ENCODE results near the gene BCKDHA.
"Not testable (repeated sequence)": the region's sequence is repeated elsewhere in the genome, so short reads cannot be mapped to it uniquely, and the experiment has no call there.

BCKDHA gene

GRCh38 chr19:41362143-41362847 is 35.3 kb upstream of the BCKDHA start:
- Mint-ChIP-seq H3K4me1 (ENCODE audit: low read depth) (peaks cover 42% of the 10 kb centered on the region), H3K36me3 (ENCODE audit: low read depth) (peaks cover 10% of the 10 kb centered on the region), H3K4me3 (no peak overlapping the region), H3K27me3 (no peaks in the 10 kb centered on the region), H3K9me3 (no peaks in the 10 kb centered on the region), H3K27ac (peak overlapping the region; percentile 99)

GRCh38 chr19:41363371-41363752 is 34.3 kb upstream of the BCKDHA start:
- no peaks in the 10 kb centered on the region for H3K9me3 Mint-ChIP-seq
- peaks cover 6% of the 10 kb centered on the region for H3K36me3 Mint-ChIP-seq (ENCODE audit: low read depth)
- peaks cover 37% of the 10 kb centered on the region for H3K4me1 Mint-ChIP-seq (ENCODE audit: low read depth)
- H3K27me3 Mint-ChIP-seq = no peaks in the 10 kb centered on the region
- H3K4me3 Mint-ChIP-seq = peak overlapping the region; percentile 95
- peak overlapping the region; percentile 99 for H3K27ac Mint-ChIP-seq

- H3K4me1 Mint-ChIP-seq (ENCODE audit: low read depth) = peaks cover 34% of the 10 kb centered on the region
- H3K27me3 Mint-ChIP-seq = no peaks in the 10 kb centered on the region
- H3K36me3 Mint-ChIP-seq (ENCODE audit: low read depth) = peaks cover 4% of the 10 kb centered on the region
- H3K27ac Mint-ChIP-seq = peak within 1 kb of the TSS; percentile 99
- H3K9me3 Mint-ChIP-seq = no peaks in the 10 kb centered on the region
- H3K4me3 Mint-ChIP-seq = peak within 1 kb of the TSS; percentile 95
These were observed 33.7 kb upstream of the BCKDHA start, which contains the start of gene B9D2 for GRCh38 chr19:41363753-41364523. Gene B9D2 (minus strand): TSS chr19:41364149. CDS start chr19:41363519, 630 bp downstream.

- H3K36me3 Mint-ChIP-seq (ENCODE audit: low read depth) = peaks cover 4% of the 10 kb centered on the region
- H3K9me3 Mint-ChIP-seq = no peaks in the 10 kb centered on the region
These were observed 32.9 kb upstream of the BCKDHA start for GRCh38 chr19:41364524-41365391.

GRCh38 chr19:41366089-41366488 is 31.5 kb upstream of the BCKDHA start:
- peak overlapping the region; percentile 11 for H3K4me3 Mint-ChIP-seq
- no peak overlapping the region for H3K27ac Mint-ChIP-seq
- no peaks in the 10 kb centered on the region for H3K27me3 Mint-ChIP-seq
- H3K4me1 Mint-ChIP-seq (ENCODE audit: low read depth) = peaks cover 34% of the 10 kb centered on the region
- H3K36me3 Mint-ChIP-seq (ENCODE audit: low read depth) = peaks cover 4% of the 10 kb centered on the region
- H3K9me3 Mint-ChIP-seq = no peaks in the 10 kb centered on the region

More at GRCh38 chr19:41364524-41365391, 32.9 kb upstream of the BCKDHA start:
- Mint-ChIP-seq H3K27ac (peak overlapping the region; percentile 99), H3K4me3 (peak overlapping the region; percentile 95), H3K27me3 (no peaks in the 10 kb centered on the region), H3K4me1 (ENCODE audit: low read depth) (peaks cover 34% of the 10 kb centered on the region)

- H3K36me3 Mint-ChIP-seq (ENCODE audit: low read depth) = peaks cover 4% of the 10 kb centered on the region
- H3K4me3 Mint-ChIP-seq = no peak overlapping the region
- peaks cover 28% of the 10 kb centered on the region for H3K4me1 Mint-ChIP-seq (ENCODE audit: low read depth)
- H3K9me3 Mint-ChIP-seq = no peaks in the 10 kb centered on the region
- peak overlapping the region; percentile 45 for H3K27ac Mint-ChIP-seq
- H3K27me3 Mint-ChIP-seq = no peaks in the 10 kb centered on the region
These were observed 29.7 kb upstream of the BCKDHA start for GRCh38 chr19:41367848-41368301.

GRCh38 chr19:41369769-41370168 is 27.8 kb upstream of the BCKDHA start:
- H3K9me3 Mint-ChIP-seq = no peaks in the 10 kb centered on the region
- no peak overlapping the region for H3K4me3 Mint-ChIP-seq
- no peak overlapping the region for H3K27ac Mint-ChIP-seq
- H3K36me3 Mint-ChIP-seq (ENCODE audit: low read depth) = no peaks in the 10 kb centered on the region
- peaks cover 13% of the 10 kb centered on the region for H3K4me1 Mint-ChIP-seq (ENCODE audit: low read depth)
- H3K27me3 Mint-ChIP-seq = no peaks in the 10 kb centered on the region

GRCh38 chr19:41371119-41371518 is 26.5 kb upstream of the BCKDHA start:
- not testable (repeated sequence) for H3K4me3 Mint-ChIP-seq; H3K9me3 Mint-ChIP-seq; H3K36me3 Mint-ChIP-seq (ENCODE audit: low read depth); H3K27me3 Mint-ChIP-seq; H3K27ac Mint-ChIP-seq
- peaks cover 12% of the 10 kb centered on the region for H3K4me1 Mint-ChIP-seq (ENCODE audit: low read depth)

GRCh38 chr19:41371541-41371940 is 26.1 kb upstream of the BCKDHA start:
- peaks cover 10% of the 10 kb centered on the region for H3K4me1 Mint-ChIP-seq (ENCODE audit: low read depth)
- H3K9me3 Mint-ChIP-seq = no peaks in the 10 kb centered on the region
- no peaks in the 10 kb centered on the region for H3K27me3 Mint-ChIP-seq
- H3K27ac Mint-ChIP-seq = no peak overlapping the region
- H3K4me3 Mint-ChIP-seq = no peak overlapping the region
- no peaks in the 10 kb centered on the region for H3K36me3 Mint-ChIP-seq (ENCODE audit: low read depth)

GRCh38 chr19:41372501-41372900 is 25.1 kb upstream of the BCKDHA start:
- no peaks in the 10 kb centered on the region for H3K9me3 Mint-ChIP-seq
- no peak overlapping the region for H3K4me3 Mint-ChIP-seq
- H3K27me3 Mint-ChIP-seq = no peaks in the 10 kb centered on the region
- H3K36me3 Mint-ChIP-seq (ENCODE audit: low read depth) = no peaks in the 10 kb centered on the region
- no peak overlapping the region for H3K27ac Mint-ChIP-seq
- peaks cover 20% of the 10 kb centered on the region for H3K4me1 Mint-ChIP-seq (ENCODE audit: low read depth)

- no peaks in the 10 kb centered on the region for H3K27me3 Mint-ChIP-seq
- peaks cover 27% of the 10 kb centered on the region for H3K4me1 Mint-ChIP-seq (ENCODE audit: low read depth)
- no peaks in the 10 kb centered on the region for H3K36me3 Mint-ChIP-seq (ENCODE audit: low read depth)
- no peak overlapping the region for H3K4me3 Mint-ChIP-seq
- H3K9me3 Mint-ChIP-seq = no peaks in the 10 kb centered on the region
- H3K27ac Mint-ChIP-seq = no peak overlapping the region
These were observed 23.6 kb upstream of the BCKDHA start for GRCh38 chr19:41373993-41374392.

- no peaks in the 10 kb centered on the region for H3K36me3 Mint-ChIP-seq (ENCODE audit: low read depth)
- H3K27me3 Mint-ChIP-seq = no peaks in the 10 kb centered on the region
- peak within 1 kb of the TSS; percentile 77 for H3K27ac Mint-ChIP-seq
- peak within 1 kb of the TSS; percentile 77 for H3K4me3 Mint-ChIP-seq
- peaks cover 27% of the 10 kb centered on the region for H3K4me1 Mint-ChIP-seq (ENCODE audit: low read depth)
- H3K9me3 Mint-ChIP-seq = no peaks in the 10 kb centered on the region
These were observed 21.2 kb upstream of the BCKDHA start, which contains the start of gene TMEM91 for GRCh38 chr19:41376241-41376997. Gene TMEM91 (plus strand): TSS chr19:41376533. CDS start chr19:41378310, 1,777 bp downstream.

GRCh38 chr19:41376998-41377365 is 20.6 kb upstream of the BCKDHA start:
- Mint-ChIP-seq H3K4me1 (ENCODE audit: low read depth) (peaks cover 27% of the 10 kb centered on the region), H3K36me3 (ENCODE audit: low read depth) (no peaks in the 10 kb centered on the region), H3K4me3 (peak overlapping the region; percentile 68), H3K9me3 (no peaks in the 10 kb centered on the region), H3K27me3 (no peaks in the 10 kb centered on the region), H3K27ac (peak overlapping the region; percentile 77)
